Loucy (cell line): ENCODE measurements around the gene IGHMBP2.

Source experiments
- CTCF ChIP-seq: fragments of 200-600 bp; sonication (generic); conservative IDR thresholded peaks from 2 replicates; pipeline ENCODE4 v1.5.1; 2014; ENCODE audit warnings: mild to moderate bottlenecking, antibody characterized with exemption, low read length
- EZH2phosphoT487 ChIP-seq: fragments of 200-600 bp; IDR thresholded peaks from 2 replicates; pipeline ENCODE4 v1.6.1; 2018; ENCODE audit warnings: antibody characterized with exemption, mild to moderate bottlenecking, moderate library complexity, borderline replicate concordance

- no peak for TF ChIP-seq CTCF
- no peak for TF ChIP-seq EZH2phosphoT487
These were observed 36.2 kb downstream of the IGHMBP2 start for GRCh38 chr11:68939583-68940555.
